ENCODE measurements around the gene CMAS. TPM values are rescaled to one million over a fixed set of nuclear protein-coding genes. Genes with fewer than 3 reads are reported as not detected.
A peak's percentile ranks its signal among the peaks of the same experiment; 100 is the strongest.

The CMAS gene
- total RNA-seq, 1 experiment from 2014 or later, result 70.4 TPM

GRCh38 chr12:22043943-22044342 lies 2.1 kb upstream of the CMAS start:
- Mint-ChIP-seq H3K9me3 (ENCODE audit: unreplicated experiment) (no peaks in the 10 kb centered on the region), H3K27me3 (ENCODE audit: insufficient read depth, unreplicated experiment) (no peaks in the 10 kb centered on the region), H3K4me3 (ENCODE audit: unreplicated experiment) (peak overlapping the region; percentile 46), H3K36me3 (ENCODE audit: insufficient read depth, unreplicated experiment) (no peaks in the 10 kb centered on the region), H3K4me1 (ENCODE audit: low read depth, unreplicated experiment) (peaks cover 59% of the 10 kb centered on the region), H3K27ac (ENCODE audit: unreplicated experiment) (peak overlapping the region; percentile 77)
- ChIA-PET POLR2A (no interaction called here), CTCF (no interaction called here)
- intact Hi-C loops (cut with micrococcal nuclease; ENCODE audit: unreplicated experiment), result loop anchor here (5.0 kb wide), 1 partner anchor 227 kb away; no protein-coding TSS in a partner anchor
- Histone ChIP-seq H3K36me3 (ENCODE audit: control insufficient read depth, insufficient read depth, low read length) (peaks cover 2% of the 10 kb centered on the region; the same call in 1 of the 2 replicates), H3K27me3 (replicated peaks; ENCODE audit: control insufficient read depth, insufficient read depth, low read length) (no peaks in the 10 kb centered on the region), H3K4me1 (peaks cover 47% of the 10 kb centered on the region), H3K4me3 (ENCODE audit: low read depth, low read length) (no peak overlapping the region), H3K9me3 (no peaks in the 10 kb centered on the region)
- DNase-seq, result peak in 1 of 2 experiments; percentile 28
- no TSS peak for BruUV-seq (replicated peaks)
- no peak for TF ChIP-seq CTCF (IDR thresholded peaks at IDR 0.05; ENCODE audit: insufficient read depth in 1 of 2, low read depth in 1 of 2, low read length in 1 of 2, severe bottlenecking in 1 of 2, unreplicated experiment in 1 of 2)

GRCh38 chr12:22044391-22044790 lies 1.6 kb upstream of the CMAS start:
- no peaks in the 10 kb centered on the region for H3K27me3 Mint-ChIP-seq (ENCODE audit: insufficient read depth, unreplicated experiment)
- no peaks in the 10 kb centered on the region for H3K9me3 ChIP-seq
- POLR2A ChIA-PET, result no interaction called here
- no peaks in the 10 kb centered on the region for H3K9me3 Mint-ChIP-seq (ENCODE audit: unreplicated experiment)
- BruUV-seq (replicated peaks), result no TSS peak
- H3K36me3 ChIP-seq (ENCODE audit: control insufficient read depth, insufficient read depth, low read length), result peaks cover 2% of the 10 kb centered on the region; the same call in 1 of the 2 replicates
- CTCF ChIA-PET, result no interaction called here
- H3K4me1 ChIP-seq, result peaks cover 49% of the 10 kb centered on the region
- peak overlapping the region; percentile 46 for H3K4me3 Mint-ChIP-seq (ENCODE audit: unreplicated experiment)
- intact Hi-C loops (cut with micrococcal nuclease; ENCODE audit: unreplicated experiment), result loop anchor here (5.0 kb wide), 1 partner anchor 227 kb away; no protein-coding TSS in a partner anchor
- TF ChIP-seq CTCF (IDR thresholded peaks at IDR 0.05; ENCODE audit: insufficient read depth in 1 of 2, low read depth in 1 of 2, low read length in 1 of 2, severe bottlenecking in 1 of 2, unreplicated experiment in 1 of 2), result no peak
- no peak overlapping the region for H3K4me3 ChIP-seq (ENCODE audit: low read depth, low read length)
- H3K36me3 Mint-ChIP-seq (ENCODE audit: insufficient read depth, unreplicated experiment), result no peaks in the 10 kb centered on the region
- H3K4me1 Mint-ChIP-seq (ENCODE audit: low read depth, unreplicated experiment), result peaks cover 62% of the 10 kb centered on the region
- DNase-seq, result no peak
- peak overlapping the region; percentile 5 for H3K27ac Mint-ChIP-seq (ENCODE audit: unreplicated experiment)
- H3K27me3 ChIP-seq (replicated peaks; ENCODE audit: control insufficient read depth, insufficient read depth, low read length), result no peaks in the 10 kb centered on the region

GRCh38 chr12:22046968-22047390 lies 961 bp downstream of the CMAS start:
- Mint-ChIP-seq H3K4me1 (ENCODE audit: low read depth, unreplicated experiment) (peaks cover 69% of the 10 kb centered on the region), H3K27ac (ENCODE audit: unreplicated experiment) (peak overlapping the region; percentile 87), H3K4me3 (ENCODE audit: unreplicated experiment) (peak overlapping the region; percentile 93), H3K36me3 (ENCODE audit: insufficient read depth, unreplicated experiment) (peaks cover 10% of the 10 kb centered on the region), H3K9me3 (ENCODE audit: unreplicated experiment) (no peaks in the 10 kb centered on the region), H3K27me3 (ENCODE audit: insufficient read depth, unreplicated experiment) (no peaks in the 10 kb centered on the region)
- Histone ChIP-seq H3K9me3 (no peaks in the 10 kb centered on the region), H3K36me3 (ENCODE audit: control insufficient read depth, insufficient read depth, low read length) (peaks cover 2% of the 10 kb centered on the region; the same call in 1 of the 2 replicates), H3K4me3 (ENCODE audit: low read depth, low read length) (peak overlapping the region; percentile 98), H3K4me1 (peaks cover 62% of the 10 kb centered on the region), H3K27me3 (replicated peaks; ENCODE audit: control insufficient read depth, insufficient read depth, low read length) (no peaks in the 10 kb centered on the region)
- TF ChIP-seq CTCF (IDR thresholded peaks at IDR 0.05; ENCODE audit: insufficient read depth in 1 of 2, low read depth in 1 of 2, low read length in 1 of 2, severe bottlenecking in 1 of 2, unreplicated experiment in 1 of 2), result no peak
- intact Hi-C loops (cut with micrococcal nuclease; ENCODE audit: unreplicated experiment), result loop anchor here (5.0 kb wide), 1 partner anchor 105 kb away; the partner anchor contains the start of gene ABCC9
- ChIA-PET POLR2A (no interaction called here), CTCF (interaction anchor here (1.0 to 1.5 kb wide), 3 partner anchors 28 to 349 kb away, joined by 4 to 7 read pairs (median 4); no protein-coding TSS in a partner anchor)
- no peak for DNase-seq
- no TSS peak for BruUV-seq (replicated peaks)

Measured in Caco-2 (cell line).